Gastrocnemius medialis (tissue), 4 donors: ENCODE data around the gene NR1H4.

ENCODE experiments used
- POLR2A ChIP-seq, 2 donors: fragments of 450-650 bp; IDR thresholded peaks; one replicate each; pipeline ENCODE4 v1.6.1; 2017; ENCODE audit warnings: antibody characterized with exemption in 2 of 2, mild to moderate bottlenecking in 2 of 2, moderate library complexity in 2 of 2
- TF ChIP-seq, protein P1 (sequence below), 5 experiments: fragments of 450-650 bp in 3 of 5; fragments of 200-600 bp in 2 of 5; sonication (generic) in 2 of 5; IDR thresholded peaks in 4 of 5; conservative IDR thresholded peaks in 1 of 5; 1 replicate in 4 of 5; 2 replicates in 1 of 5; pipeline ENCODE4 v1.5.1; 2016 to 2019; ENCODE audit warnings: antibody characterized with exemption in 5 of 5, mild to moderate bottlenecking in 3 of 5, moderate library complexity in 3 of 5

DNA sequence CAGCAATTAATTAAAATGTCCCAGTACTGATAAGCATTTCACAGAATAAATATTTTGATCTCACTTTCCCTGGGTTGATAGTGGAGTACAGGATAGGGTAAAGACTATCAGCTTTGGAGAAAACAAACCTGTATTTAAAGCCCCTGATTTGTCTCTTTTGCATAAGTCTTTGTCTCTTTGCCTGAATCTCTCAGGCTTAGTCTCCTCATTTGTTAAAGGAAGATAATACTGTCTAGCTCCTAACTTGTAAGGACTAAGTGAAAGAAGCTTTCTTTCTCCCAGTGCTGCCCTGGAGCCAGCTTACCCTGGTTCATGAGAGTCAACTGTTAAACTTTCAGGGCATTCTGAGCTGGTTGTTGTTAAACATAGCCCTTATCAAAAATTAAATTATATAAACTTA, 5.5 kb upstream of the NR1H4 start:
- TF ChIP-seq, protein P1, sequence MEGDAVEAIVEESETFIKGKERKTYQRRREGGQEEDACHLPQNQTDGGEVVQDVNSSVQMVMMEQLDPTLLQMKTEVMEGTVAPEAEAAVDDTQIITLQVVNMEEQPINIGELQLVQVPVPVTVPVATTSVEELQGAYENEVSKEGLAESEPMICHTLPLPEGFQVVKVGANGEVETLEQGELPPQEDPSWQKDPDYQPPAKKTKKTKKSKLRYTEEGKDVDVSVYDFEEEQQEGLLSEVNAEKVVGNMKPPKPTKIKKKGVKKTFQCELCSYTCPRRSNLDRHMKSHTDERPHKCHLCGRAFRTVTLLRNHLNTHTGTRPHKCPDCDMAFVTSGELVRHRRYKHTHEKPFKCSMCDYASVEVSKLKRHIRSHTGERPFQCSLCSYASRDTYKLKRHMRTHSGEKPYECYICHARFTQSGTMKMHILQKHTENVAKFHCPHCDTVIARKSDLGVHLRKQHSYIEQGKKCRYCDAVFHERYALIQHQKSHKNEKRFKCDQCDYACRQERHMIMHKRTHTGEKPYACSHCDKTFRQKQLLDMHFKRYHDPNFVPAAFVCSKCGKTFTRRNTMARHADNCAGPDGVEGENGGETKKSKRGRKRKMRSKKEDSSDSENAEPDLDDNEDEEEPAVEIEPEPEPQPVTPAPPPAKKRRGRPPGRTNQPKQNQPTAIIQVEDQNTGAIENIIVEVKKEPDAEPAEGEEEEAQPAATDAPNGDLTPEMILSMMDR (IDR thresholded peaks at IDR 0.05 in 4 of 5, conservative IDR thresholded peaks at IDR 0.05 in 1 of 5), result no peak
- no peak for TF ChIP-seq POLR2A (IDR thresholded peaks at IDR 0.05)
